ENCODE data around the gene TMEM135.
A peak's percentile ranks its signal among the peaks of the same experiment; 100 is the strongest.
"Not testable (repeated sequence)": the region's sequence is repeated elsewhere in the genome, so short reads cannot be mapped to it uniquely, and the experiment has no call there.

TMEM135 gene

DNA sequence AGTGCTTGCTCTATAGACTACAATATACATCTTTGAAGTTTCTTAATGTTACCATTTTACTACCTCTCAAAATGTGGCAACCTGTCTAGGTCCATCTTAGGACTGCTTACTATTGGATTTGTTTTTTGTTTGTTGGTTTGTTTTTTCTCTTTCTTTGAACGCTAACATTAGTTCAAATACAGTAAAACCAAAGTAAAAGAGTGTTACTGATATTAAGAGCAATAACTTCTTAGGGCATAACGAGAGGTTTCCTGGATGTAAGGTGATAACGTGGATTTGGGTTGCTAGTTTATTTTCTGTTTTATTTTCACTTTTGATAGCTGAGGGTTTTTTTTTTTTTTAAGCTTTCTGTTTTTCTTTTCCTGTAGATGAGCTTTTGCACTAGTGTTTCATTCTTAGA, 43.6 kb downstream of the TMEM135 start:
- DNase-seq, result no peak

DNA sequence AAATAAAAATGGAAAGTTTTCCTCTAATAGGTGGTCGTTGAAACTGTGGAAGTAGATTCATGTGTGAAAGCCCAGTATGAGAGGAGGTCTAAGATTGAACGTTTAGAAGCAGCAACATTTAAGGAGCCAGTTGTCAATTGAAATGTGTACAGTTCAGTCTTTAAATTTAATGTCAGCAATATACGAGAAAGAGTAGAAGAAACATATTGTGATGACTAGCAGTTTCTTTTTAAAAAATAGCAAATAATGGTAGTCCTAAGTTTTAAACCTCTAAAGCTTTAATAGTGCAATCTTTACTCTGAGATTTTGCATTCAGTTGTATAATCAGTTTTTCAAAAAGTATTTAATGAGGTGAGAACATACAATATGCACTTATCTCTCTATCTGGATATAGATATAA, 44.9 kb downstream of the TMEM135 start:
- no peak for DNase-seq

- no peak for DNase-seq
These were observed 45.3 kb downstream of the TMEM135 start for GRCh38 chr11:87083029-87083428.

DNA sequence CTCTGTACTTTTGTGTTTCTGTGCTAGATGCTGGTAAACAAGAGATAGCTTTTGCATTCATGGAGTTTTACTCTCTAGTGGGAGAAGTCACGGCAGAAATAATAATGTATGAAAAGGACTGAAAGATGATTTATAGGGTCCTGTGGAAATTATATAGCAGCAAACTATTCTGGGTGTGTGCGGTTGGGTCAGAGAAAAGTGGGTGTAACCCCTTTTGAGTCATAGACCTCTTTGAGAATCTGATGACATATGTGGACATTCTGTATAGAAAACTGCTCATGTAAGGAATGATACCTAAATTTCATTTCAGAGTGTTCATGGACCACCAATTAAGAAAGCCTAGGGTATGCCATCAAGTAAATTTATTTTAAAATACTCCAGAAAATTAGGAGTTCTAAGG, 54.4 kb downstream of the TMEM135 start:
- DNase-seq, result no peak

- no peak for DNase-seq
These were observed 54.8 kb downstream of the TMEM135 start for GRCh38 chr11:87092567-87092966.

DNA sequence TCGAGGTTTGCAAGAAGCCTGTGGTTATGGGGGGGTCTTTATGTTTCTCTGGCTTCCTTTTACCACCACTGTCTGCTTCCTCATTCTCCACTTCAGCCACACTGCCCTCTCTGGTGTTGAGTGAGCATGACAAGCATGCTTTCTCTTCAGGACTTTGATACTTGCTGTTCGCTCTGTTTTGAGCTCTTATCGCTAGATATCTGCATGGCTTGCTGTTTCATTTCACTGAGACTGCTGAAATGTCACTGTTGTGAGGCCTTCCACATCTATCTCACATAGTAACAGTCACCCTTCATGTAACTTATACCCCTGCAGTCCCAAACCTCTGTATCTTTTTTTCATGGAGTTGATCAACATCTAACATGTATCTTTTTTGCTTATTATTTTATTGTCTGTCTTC, 59.8 kb downstream of the TMEM135 start:
- DNase-seq, result peak; percentile 43 to 77

DNA sequence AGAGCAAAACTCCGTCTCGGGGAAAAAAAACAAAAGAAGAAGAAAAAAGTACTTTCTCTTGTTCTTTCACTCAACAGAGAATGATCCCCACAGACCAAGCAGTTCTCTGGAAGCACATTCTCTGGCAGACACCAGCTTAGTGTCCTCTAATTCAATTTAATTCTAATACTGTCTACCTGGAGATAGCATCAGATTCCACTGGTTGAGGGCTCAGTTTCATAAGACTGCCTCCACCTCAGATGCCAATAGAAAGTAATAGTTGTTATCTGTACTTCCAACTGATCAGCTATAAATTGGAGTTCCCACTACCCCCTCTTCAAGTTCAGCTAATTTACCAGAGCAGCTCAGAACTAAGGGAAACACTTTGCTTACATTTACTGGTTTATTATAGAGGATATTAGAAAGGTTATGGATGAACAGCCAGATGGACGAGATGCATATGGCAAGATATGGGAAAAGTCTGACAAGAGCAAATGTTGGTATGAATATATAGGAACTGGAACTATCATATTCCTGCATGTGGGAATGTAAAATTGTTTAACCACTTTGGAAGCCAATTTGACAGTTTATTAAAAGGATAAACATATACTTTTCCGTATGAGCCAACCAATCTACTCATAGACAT, 64.3 kb downstream of the TMEM135 start:
- no peak for DNase-seq

GRCh38 chr11:87105826-87106225, 68.1 kb downstream of the TMEM135 start:
- not testable (repeated sequence) for DNase-seq

DNA sequence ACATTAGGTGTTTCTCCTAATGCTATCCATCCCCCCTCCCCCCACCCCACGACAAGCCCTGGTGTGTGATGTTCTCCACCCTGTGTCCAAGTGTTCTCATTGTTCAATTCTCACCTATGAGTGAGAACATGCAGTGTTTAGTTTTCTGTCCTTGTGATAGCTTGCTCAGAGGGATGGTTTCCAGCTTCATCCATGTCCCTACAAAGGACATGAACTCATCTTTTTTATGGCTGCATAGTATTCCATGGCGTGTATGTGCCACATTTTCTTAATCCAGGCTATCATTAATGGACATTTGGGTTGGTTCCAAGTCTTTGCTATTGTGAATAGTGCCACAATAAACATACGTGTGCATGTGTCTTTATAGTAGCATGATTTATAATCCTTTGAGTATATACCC, 69.6 kb downstream of the TMEM135 start:
- DNase-seq, result not testable (repeated sequence)

- DNase-seq, result no peak
These were observed 72.9 kb downstream of the TMEM135 start for GRCh38 chr11:87110443-87111131.

GRCh38 chr11:87114093-87114492, 76.4 kb downstream of the TMEM135 start:
- DNase-seq, result no peak

DNA sequence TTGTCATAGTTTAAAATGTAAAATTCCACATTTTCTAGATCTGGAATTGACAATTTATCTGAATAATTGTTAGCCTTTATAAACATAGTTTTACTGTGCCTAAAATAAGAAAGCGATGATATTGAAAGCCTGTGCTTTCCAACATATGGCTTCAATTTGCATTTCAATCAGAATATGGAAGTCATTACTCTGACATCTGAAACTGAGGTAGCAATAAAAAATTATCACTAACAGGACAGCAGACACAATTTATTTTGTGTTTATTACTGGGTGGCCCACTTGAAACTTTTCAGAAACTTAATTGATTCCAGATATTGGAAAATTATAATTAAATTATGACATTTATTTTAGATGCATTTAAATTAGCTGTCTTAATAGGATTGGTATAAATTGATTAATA, 78.5 kb downstream of the TMEM135 start:
- no peak for DNase-seq

DNA sequence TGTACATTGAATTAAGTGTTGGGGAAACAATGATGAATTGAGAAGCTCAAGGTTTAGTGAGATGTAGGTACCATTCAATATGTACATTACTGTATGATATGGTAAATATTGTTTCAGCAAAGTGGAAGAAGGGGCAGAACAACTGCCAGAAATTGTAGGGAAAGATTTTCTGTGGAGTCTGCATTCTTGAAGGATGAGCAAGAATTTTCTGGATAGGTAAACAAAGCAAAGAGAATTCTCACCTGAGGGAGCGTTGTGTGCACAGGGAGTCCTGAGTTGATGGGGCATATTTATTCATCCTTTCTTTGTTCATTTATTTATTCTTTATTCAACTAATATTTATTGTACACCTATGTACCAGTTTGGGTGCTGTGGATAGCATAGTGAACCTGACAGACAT, 83.2 kb downstream of the TMEM135 start:
- DNase-seq, result no peak

- DNase-seq, result no peak
These were observed 85.1 kb downstream of the TMEM135 start for GRCh38 chr11:87122852-87123251.

DNA sequence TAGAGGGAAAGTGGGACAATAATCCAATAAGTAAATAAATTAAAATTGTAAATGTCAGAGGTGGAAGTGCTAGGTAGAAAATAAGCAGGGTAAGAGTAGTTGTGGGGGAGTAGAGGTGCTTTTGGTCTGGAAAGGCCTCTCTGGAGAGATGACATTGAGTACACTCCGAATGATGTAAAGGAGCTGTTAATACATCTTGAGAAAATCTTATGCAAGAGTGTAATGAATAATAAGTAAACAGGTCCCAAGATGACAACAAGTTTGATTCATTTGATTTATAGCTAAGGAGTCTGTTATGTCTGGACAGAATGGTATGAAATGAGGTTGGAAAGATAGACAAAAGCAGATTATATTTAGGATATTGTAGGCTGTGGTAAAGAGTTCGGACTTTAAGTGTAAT, 87.5 kb downstream of the TMEM135 start:
- no peak for DNase-seq

- DNase-seq, result no peak
These were observed 89.4 kb downstream of the TMEM135 start for GRCh38 chr11:87127101-87127500.

DNA sequence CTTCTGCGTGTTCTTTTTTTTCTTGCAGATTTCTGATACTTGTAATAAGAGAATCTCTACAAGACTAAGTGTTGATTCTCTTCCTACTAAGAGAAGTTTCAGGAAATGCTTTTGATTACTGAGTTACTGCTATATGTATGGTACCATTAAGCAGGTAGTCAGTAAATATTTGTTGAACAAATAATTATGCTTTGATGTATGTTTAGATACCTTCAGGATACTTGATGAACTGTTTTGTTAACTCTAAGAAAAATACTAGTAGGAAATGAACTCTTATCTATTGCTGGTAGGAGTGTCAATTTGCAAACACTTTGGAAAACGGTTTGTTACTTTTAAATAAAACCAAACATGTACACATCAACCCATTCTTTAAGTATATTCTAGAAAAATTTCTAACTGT, 90.6 kb downstream of the TMEM135 start:
- no peak for DNase-seq

DNA sequence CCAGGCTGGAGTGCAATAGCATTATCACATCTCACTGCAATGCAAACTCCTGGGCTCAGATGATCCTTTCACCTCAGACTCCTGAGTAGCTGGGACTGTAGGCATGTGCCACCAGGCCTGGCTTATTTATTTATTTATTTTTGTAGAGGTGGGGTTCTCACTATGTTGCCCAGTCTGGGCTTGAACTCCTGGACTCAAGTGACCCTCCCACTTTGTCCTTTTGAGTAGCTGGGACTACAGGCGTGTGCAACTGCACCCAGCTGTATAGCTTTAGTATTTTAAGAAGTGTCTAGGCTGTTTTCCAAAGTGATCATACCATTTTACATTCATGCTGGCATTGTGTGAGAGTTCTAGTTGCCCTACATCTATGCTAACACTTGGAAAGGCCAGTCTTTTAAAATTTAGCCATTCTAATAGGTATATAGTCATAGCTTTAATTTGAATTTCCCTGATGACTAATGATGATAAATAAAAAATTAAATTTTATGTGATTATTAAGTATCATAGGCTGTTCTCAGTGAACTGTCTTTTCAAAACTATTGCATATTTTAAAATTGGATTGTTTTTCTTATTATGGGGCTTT, 96.9 kb downstream of the TMEM135 start:
- no peak for DNase-seq

DNA sequence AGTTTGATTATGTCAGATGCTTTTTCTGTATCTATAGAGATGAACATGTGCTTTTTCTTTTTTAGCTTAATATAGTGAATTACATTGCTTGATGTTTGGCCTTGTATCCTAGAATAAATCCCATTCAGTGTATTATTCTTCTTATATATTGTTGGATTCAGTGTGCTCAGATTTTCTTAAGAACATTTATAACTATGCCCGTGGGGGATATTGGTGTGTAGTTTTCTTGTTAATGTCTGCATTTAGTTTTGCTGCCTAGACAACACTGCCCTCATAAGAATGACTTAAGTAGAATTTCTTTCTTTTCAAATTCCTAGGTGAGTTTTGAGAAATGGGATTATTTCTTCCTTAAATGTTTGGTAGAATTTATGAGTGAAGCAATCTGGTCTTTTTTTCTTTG, 98.5 kb downstream of the TMEM135 start:
- no peak for DNase-seq

GRCh38 chr11:87137711-87138110, 100.0 kb downstream of the TMEM135 start:
- DNase-seq, result no peak

DNA sequence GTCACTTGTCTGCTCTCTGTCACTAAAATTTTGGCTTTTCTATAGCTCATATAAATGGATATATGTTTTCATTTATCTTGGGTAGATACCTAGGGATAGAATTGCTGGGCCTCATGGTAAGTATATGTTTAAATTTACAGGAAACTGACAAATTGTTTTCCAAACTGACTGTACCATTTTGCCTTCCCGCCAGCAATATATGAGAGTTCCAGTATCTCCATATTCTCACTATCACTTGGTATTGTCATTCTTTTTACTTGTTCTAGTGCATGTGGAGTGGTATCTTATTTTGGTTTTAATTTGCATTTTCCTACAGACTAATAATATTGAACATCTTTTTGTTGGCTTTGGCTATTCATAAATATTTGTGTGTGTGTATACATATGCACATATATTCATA, 101.7 kb downstream of the TMEM135 start:
- DNase-seq, result no peak

- DNase-seq, result no peak
These were observed 103.6 kb downstream of the TMEM135 start for GRCh38 chr11:87141322-87141721.

DNA sequence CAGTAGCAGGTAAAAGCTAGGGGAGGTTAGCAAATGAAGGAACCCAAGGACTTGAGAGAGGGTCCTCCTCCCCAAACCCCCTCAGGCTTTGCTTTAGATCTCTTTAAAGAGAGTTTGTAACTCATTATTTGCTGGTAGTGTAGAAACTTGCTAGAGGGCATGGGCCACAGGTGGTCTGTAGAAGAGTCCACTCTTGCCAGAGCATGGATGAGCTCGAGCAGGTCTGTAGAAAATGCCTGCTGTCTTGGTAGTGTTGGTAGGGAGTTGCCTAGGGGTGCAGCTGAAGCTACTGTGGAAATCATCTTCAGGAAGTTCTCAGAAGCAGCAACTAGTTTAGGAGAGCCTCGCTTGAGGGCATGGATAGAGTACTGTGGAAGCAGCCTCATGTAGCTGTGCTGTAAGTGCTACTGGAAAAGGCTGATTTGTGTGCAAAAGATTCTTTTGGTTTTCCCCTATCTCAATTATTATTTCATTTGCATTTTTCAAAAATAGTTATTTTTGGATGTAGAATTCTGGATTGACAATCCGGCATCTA, 104.3 kb downstream of the TMEM135 start:
- no peak for DNase-seq

DNA sequence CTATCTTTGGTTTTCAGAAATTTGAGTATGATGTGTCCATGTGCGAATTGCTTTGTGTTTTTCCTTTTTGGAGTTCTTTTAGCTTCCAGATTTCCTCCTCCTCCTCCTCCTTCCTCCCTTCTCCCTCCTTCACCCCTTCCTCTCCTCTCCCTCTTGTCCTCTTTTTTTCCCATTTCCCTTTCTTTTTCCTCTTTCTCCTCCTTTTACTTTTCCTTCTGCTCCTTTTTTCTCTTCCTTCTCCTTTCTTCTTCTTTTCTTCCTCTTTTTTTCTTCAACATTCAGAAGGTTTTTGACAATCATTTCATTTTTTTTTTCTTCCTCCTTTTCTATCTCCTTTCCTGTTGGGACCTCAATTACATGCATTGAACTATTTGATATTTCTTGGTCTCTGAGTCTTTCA, 104.9 kb downstream of the TMEM135 start:
- no peak for DNase-seq
